NT2/D1 (cell line): Measurements from ENCODE around the gene VPS8.

Experiments used
- SUZ12 ChIP-seq: IDR thresholded peaks from 2 replicates; pipeline ENCODE4 v1.6.1; 2011; ENCODE audit not compliant: insufficient read length, insufficient read depth; ENCODE audit errors: extremely low read depth
- YY1 ChIP-seq: IDR thresholded peaks from 2 replicates; pipeline ENCODE4 v1.6.1; 2011; ENCODE audit not compliant: insufficient read length, insufficient read depth
- ZNF274 ChIP-seq: IDR thresholded peaks from 2 replicates; pipeline ENCODE4 v1.6.1; 2011; ENCODE audit warnings: mild to moderate bottlenecking, low read depth, low read length

DNA sequence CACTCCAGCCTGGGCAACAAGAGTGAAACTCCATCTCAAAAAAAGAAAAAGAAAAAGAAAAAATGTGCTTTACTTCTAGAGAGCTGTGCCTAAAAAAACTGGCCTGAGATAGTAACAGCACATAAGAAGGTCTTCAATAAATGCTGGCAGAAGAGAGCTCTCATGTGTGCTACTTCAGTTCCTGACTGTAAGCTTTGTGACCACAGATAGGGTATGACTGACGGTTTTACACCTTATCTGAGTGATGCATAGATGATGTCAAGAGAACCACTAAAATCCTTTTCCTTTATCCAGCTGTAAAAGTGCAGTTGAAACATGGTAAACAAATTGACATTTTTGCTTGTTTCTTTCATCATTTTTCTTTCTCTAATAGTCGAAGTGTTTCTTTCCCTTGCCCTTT, 213.0 kb downstream of the VPS8 start:
- TF ChIP-seq SUZ12 (no peak), ZNF274 (no peak), YY1 (no peak)
